Lung (tissue), 12 donors: ENCODE data around the gene LOXL1. TPM values are rescaled to one million over a fixed set of nuclear protein-coding genes. Genes with fewer than 3 reads are reported as not detected.

Experiments
- ATAC-seq: fragments of 200-7000 bp; cut with Tn5 transposase; one replicate; pipeline ENCODE4 v1.9.1; 2020; ENCODE audit warnings: moderate number of reproducible peaks; ENCODE audit not compliant: insufficient read depth, low FRiP score
- DNase-seq, 3 donors: peaks; one replicate each; pipeline ENCODE4 v3.0.0-alpha.2; 2013 to 2017
- H3K27ac ChIP-seq, 2 donors: one replicate each; pipeline ENCODE4 v1.5.1; 2013; ENCODE audit warnings: mild to moderate bottlenecking in 2 of 2, moderate library complexity in 2 of 2, control low read depth in 1 of 2, inconsistent platforms in 1 of 2, low read depth in 1 of 2, low read length in 1 of 2
- H3K27me3 ChIP-seq, 3 donors: one replicate each; pipeline ENCODE4 v1.5.1; 2013; ENCODE audit warnings: low read length in 2 of 3; ENCODE audit not compliant: control insufficient read depth in 3 of 3, insufficient read depth in 3 of 3
- H3K36me3 ChIP-seq, 4 donors: one replicate each; pipeline ENCODE4 v1.5.1; 2013; ENCODE audit warnings: low read length in 4 of 4, mild to moderate bottlenecking in 1 of 4, moderate library complexity in 1 of 4; ENCODE audit not compliant: control insufficient read depth in 4 of 4, insufficient read depth in 4 of 4
- H3K4me1 ChIP-seq, 5 donors: one replicate each; pipeline ENCODE4 v1.5.1; 2013; ENCODE audit warnings: low read length in 5 of 5, mild to moderate bottlenecking in 2 of 5, moderate library complexity in 1 of 5; ENCODE audit not compliant: control insufficient read depth in 5 of 5, insufficient read depth in 5 of 5
- H3K4me3 ChIP-seq: one replicate; pipeline ENCODE4 v1.5.1; 2013; ENCODE audit warnings: mild to moderate bottlenecking, control low read depth, moderate library complexity
- H3K9ac ChIP-seq, 2 donors: one replicate each; pipeline ENCODE4 v1.5.1; 2013; ENCODE audit warnings: low read length in 2 of 2, control low read depth in 1 of 2; ENCODE audit not compliant: insufficient read depth in 1 of 2
- H3K9me3 ChIP-seq, 4 donors: one replicate each; pipeline ENCODE4 v1.5.1; 2013; ENCODE audit warnings: low read length in 3 of 4, mild to moderate bottlenecking in 1 of 4, moderate library complexity in 1 of 4; ENCODE audit not compliant: control insufficient read depth in 4 of 4, insufficient read depth in 3 of 4
- CTCF ChIP-seq: IDR thresholded peaks from 2 replicates; pipeline ENCODE4 v1.5.1; 2012; ENCODE audit warnings: mild to moderate bottlenecking; ENCODE audit errors: control extremely low read depth, extremely low read depth
- WGBS, 2 donors: extraction: QIAGEN DNeasy Blood & Tissue Kit; methylation state at CpG; one replicate each; pipeline ENCODE4 v1.1.7; 2013; 5-methylcytosine and 5-hydroxymethylcytosine counted together
- polyA plus RNA-seq, 2 donors: library from polyadenylated mRNA; stranded (reverse); fragments of 200-250 nt; gene quantifications; one replicate each; pipeline ENCODE4 v1.2.1, GENCODE V29; 2013
- total RNA-seq, 2 donors: library from RNA; depleted of rRNA in 1 of 2; stranded (reverse); fragments of >200 nt in 1 of 2; gene quantifications; one replicate each; pipeline ENCODE4 v1.2.1, GENCODE V29; 2014 to 2021
- donor health status: control.
- donor health status: control.
- donor health status: Bipolar disorder and iron deficiency.
- donor health status: healthy.
- donor health status: DM: yes; HTN: yes; CAD: no.

The LOXL1 gene
- total and polyA plus RNA-seq, 4 donors: 9.4 to 25.3 (median 14.3) TPM

GRCh38 chr15:73885954-73886700, 40.1 kb upstream of the LOXL1 start:
- TF ChIP-seq CTCF: no peak
- Histone ChIP-seq H3K4me1 (no peaks in the 10 kb centered on the region), H3K27me3 (peaks cover 0 to 14% (median 0%) of the 10 kb centered on the region in 3 donors), H3K9me3 (peaks cover 0 to 4% (median 0%) of the 10 kb centered on the region in 4 donors), H3K9ac (no peak overlapping the region), H3K27ac (no peak overlapping the region), H3K36me3 (no peaks in the 10 kb centered on the region), H3K4me3 (no peak overlapping the region)
- ATAC-seq: no peak
- no peak for DNase-seq
- WGBS, 2 donors: 84 to 91% methylated on average over 9 of the region's 9 CpGs

GRCh38 chr15:73886717-73887345, 39.4 kb upstream of the LOXL1 start:
- Histone ChIP-seq H3K27me3 (peaks cover 0 to 14% (median 0%) of the 10 kb centered on the region in 3 donors), H3K4me1 (no peaks in the 10 kb centered on the region), H3K4me3 (no peak overlapping the region), H3K36me3 (no peaks in the 10 kb centered on the region), H3K27ac (no peak overlapping the region), H3K9me3 (peaks cover 0 to 5% (median 0%) of the 10 kb centered on the region in 4 donors), H3K9ac (no peak overlapping the region)
- TF ChIP-seq CTCF: no peak
- no peak for ATAC-seq
- 84 to 93% methylated on average over 5 of the region's 5 CpGs for WGBS, 2 donors
- DNase-seq: no peak

DNA sequence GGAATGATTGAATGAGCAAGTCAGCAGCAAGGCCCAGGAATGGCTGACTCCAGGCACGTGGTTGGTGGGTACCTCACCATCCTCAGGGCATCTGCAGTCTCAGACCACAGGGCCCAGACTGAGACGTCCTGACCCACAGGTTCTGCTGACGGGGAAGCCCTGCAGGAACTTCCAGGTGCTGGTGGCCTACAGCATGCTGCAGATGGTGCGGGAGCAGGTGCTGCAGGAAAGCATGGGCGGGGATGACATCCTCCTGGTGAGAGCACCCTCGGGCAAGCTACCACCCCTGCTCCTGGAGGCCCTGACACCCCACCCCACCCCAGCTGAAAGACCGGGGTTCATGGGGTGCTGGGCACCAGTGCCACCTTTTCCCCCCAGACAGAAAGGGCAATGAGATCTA, 38.8 kb upstream of the LOXL1 start:
- Histone ChIP-seq H3K9me3 (peaks cover 0 to 12% (median 0%) of the 10 kb centered on the region in 4 donors), H3K9ac (no peak overlapping the region), H3K4me1 (no peaks in the 10 kb centered on the region), H3K27ac (no peak overlapping the region), H3K4me3 (no peak overlapping the region), H3K36me3 (no peaks in the 10 kb centered on the region), H3K27me3 (peaks cover 0 to 8% (median 0%) of the 10 kb centered on the region in 3 donors)
- no peak for DNase-seq
- ATAC-seq: no peak
- 72 to 76% methylated on average over 7 of the region's 7 CpGs for WGBS, 2 donors
- TF ChIP-seq CTCF: no peak
